GM19463 (cell line): ENCODE measurements around the gene C2CD4C.
"Not testable (repeated sequence)": the region's sequence is repeated elsewhere in the genome, so short reads cannot be mapped to it uniquely, and the experiment has no call there.

Experiments used
- ATAC-seq: cut with Tn5 transposase; IDR thresholded peaks from one replicate; pipeline ENCODE4 v1.9.1; 2021; ENCODE audit warnings: mild to moderate bottlenecking, moderate library complexity; ENCODE audit not compliant: unreplicated experiment

Gene C2CD4C, protein sequence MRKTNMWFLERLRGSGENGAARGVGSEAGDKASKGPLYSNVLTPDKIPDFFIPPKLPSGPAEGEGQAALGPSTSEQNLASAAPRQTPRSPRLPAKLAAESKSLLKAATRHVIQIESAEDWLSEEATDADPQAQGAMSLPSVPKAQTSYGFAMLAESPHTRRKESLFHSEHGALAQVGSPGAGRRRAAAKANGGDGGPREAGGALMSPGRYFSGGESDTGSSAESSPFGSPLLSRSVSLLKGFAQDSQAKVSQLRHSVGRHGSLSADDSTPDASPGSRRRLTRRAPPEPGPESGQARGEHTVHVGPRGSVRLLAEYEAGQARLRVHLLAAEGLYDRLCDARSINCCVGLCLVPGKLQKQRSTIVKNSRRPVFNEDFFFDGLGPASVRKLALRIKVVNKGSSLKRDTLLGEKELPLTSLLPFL

GRCh38 chr19:408902-409515 lies at the start of gene C2CD4C:
Gene C2CD4C (minus strand): TSS chr19:409147. CDS start chr19:408361, 786 bp downstream.
- ATAC-seq = no peak

- no peak for ATAC-seq
Observed at GRCh38 chr19:458091-459042, 49.4 kb upstream of the C2CD4C start.

GRCh38 chr19:457636-458035 lies 48.7 kb upstream of the C2CD4C start:
- ATAC-seq = no peak

- ATAC-seq = no peak
Observed at GRCh38 chr19:456547-457110, 47.7 kb upstream of the C2CD4C start.

- no peak for ATAC-seq
Observed at GRCh38 chr19:455851-456546, 47.1 kb upstream of the C2CD4C start.

DNA sequence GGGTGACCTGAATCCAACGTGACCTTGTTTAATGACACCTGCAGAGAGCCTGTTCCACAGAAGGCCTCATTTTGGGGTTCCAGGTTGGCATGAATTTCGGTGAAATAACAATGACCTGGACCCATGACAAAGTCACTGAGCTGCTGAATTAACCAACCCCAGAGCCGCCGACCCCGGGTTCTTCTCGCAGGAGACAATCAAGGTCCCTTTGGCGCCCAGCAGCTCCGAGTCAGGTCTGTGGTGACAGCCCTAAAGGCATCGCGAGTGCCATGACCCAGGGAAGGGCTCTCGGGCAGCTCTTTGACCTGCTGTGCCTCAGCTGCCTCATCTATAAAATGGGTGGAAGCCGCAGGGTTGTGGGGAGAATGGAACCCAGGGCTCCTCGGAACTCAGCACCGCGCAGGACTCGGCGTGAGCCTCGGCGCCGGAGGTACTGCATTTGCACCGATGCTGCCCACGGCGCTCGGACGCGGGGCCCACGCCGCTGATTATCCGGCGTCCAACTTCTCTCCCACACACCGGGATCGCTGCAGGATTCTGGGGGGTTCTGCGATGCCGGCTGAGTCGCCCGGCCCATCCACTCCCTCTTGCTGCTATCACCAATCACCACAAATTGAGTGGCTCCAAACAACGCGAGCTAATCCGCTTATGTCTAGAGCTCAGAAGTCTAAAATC lies 46.2 kb upstream of the C2CD4C start:
- ATAC-seq = no peak

GRCh38 chr19:453606-454005 lies 44.7 kb upstream of the C2CD4C start:
- ATAC-seq = no peak

DNA sequence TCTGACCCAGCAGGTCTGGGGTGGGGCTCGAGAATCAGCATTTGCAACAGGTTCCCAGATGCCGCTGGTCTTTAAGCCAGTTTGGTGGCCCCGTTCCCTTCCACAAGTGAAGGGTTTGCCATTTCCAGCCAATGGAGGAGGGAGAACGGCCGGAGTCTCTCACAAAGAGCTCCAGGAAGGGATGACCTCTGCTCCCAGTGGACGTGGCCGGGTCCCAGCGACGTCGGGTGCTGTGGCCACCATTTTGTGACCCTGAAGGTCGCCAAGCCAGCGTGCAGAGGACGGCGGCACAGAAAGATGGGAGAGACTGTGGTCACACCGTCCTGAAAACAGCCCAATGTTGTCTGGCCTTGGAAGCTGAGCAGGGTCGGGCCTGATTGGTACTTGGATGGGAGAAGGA lies 43.9 kb upstream of the C2CD4C start:
- ATAC-seq = no peak

DNA sequence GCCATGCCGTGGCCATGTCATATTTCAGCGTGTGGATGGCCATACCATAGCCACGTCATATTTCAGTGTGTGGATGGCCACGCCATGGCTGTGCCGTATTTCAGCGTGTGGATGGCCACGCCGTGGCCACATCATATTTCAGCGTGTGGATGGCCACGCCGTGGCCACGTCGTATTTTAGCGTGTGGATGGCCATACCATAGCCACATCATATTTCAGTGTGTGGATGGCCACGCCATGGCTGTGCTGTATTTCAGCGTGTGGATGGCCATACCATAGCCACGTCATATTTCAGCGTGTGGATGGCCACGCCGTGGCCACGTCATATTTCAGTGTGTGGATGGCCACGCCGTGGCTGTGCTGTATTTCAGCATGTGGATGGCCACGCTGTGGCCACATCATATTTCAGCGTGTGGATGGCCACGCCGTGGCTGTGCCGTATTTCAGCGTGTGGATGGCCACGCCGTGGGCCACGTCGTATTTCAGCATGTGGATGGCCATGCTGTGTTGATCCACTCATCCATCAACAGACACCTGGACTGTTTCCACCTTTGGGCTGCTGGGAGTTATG lies 42.0 kb upstream of the C2CD4C start:
- ATAC-seq = not testable (repeated sequence)

DNA sequence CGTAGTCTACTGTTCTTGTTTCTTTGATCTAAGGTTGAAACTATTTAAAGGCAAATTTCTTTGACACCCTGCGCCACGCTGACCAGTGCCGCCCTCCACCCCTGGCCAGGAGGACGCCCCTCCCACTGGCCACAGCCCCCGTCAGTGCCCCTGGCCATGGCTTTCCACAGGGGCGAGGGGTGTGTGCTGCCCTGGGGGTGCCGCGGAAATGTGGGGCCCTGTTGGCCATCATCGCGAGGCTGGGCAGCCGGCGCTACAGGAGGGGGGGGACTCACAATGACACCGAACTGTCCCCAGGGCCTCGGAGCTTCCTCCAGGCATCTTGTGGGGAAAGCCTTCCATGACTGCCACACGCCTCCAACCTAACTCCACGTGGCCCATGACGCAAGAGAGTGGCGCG lies 41.0 kb upstream of the C2CD4C start:
- ATAC-seq = no peak

DNA sequence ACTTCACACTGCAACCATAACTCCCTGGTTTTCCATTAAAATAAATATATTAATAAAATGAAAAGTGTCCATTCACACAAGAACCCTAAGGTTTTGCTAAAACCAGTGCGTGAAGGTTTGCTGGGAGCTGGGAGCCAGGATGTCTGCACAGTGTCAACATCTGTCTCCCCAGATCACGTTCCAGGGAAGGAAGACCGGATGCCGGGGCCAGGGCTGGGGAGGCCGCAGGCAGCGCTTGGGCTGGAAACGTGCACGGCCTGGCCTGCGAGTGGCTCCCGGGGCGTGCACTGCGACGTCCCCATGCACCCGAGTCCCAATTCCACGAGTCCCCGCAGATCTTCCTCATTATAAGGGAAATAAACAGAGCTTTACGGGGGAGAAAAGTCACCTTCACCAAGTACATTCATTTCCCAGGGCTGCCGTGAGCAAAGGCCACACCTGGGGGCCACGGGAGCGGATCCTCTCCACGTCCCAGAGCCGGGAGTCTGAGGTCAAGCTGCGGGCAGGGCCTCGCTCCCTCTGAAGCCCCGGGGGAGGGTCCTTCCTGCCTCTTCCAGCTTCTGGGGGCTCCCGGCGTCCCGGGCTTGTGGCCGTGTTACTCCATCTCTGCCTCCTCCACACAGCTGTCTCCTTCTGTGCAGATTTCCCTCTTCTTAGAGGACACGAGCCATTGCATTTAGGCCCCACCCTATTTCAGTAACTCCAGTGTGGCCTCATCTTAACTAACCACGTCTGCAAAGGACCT lies 39.0 kb upstream of the C2CD4C start:
- no peak for ATAC-seq

- no peak for ATAC-seq
Observed at GRCh38 chr19:447064-447426, 38.1 kb upstream of the C2CD4C start.

GRCh38 chr19:444677-445210 lies 35.8 kb upstream of the C2CD4C start:
- ATAC-seq = no peak

GRCh38 chr19:443005-443404 lies 34.1 kb upstream of the C2CD4C start:
- no peak for ATAC-seq

GRCh38 chr19:442085-442484 lies 33.1 kb upstream of the C2CD4C start:
- ATAC-seq = no peak

DNA sequence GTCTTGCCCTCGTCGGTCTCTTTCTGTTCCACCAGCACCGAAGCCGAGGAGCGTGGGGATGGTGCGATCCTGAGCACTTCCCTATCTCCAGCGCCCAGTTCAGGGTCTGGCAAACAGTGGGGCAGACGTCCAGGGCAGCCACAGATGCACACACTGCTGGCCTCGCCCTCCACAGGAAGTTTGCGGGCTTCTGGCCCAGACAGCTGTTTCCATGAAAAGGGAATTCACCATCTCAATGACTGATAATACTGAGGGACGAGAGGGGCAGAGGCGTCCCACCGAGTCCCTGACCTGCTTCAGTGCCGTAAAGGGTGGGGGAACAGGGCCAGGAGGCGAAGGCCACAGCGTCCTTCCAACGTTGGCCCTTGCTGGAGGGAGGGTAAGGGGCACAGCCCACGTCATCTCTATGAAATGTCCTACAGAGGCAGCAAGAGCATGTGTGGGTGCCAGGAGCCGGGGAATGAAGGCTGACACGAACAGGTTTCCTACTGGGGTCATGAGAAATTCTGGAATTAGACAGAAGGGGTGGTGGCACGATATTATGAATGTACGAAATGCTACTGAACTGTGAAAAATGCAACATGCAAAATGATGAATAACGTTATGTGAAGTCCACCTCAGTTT lies 32.4 kb upstream of the C2CD4C start:
- no peak for ATAC-seq

GRCh38 chr19:440391-441212 lies 31.7 kb upstream of the C2CD4C start:
- no peak for ATAC-seq
